K562 (cell line): ENCODE measurements around the gene AMOTL1. TPM values are rescaled to one million over a fixed set of nuclear protein-coding genes. Genes with fewer than 3 reads are reported as not detected.

Source experiments
- C11orf30 ChIP-seq: fragments of 450-650 bp; IDR thresholded peaks from 2 replicates; pipeline ENCODE4 v1.6.1; 2016; ENCODE audit warnings: low read depth, mild to moderate bottlenecking
- CLOCK ChIP-seq: fragments of 250-450 bp; sonication (Bioruptor Pico); IDR thresholded peaks from 2 replicates; pipeline ENCODE4 v1.4.0; 2020; ENCODE audit warnings: mild to moderate bottlenecking, moderate library complexity, borderline replicate concordance
- MLLT1 ChIP-seq, 2 experiments: fragments of 450-650 bp; IDR thresholded peaks; 2 replicates each; pipeline ENCODE4 v1.6.1; 2016
- MNT ChIP-seq, 2 experiments: fragments of 450-650 bp; conservative IDR thresholded peaks; 2 replicates each; pipeline ENCODE4 v1.6.1; 2017; ENCODE audit warnings: mild to moderate bottlenecking in 2 of 2, moderate library complexity in 2 of 2
- MXD1 ChIP-seq: fragments of 250-450 bp; sonication (Bioruptor Pico); IDR thresholded peaks from 2 replicates; pipeline ENCODE4 v1.8.0; 2021; ENCODE audit warnings: borderline replicate concordance, mild to moderate bottlenecking, moderate library complexity; ENCODE audit not compliant: poor library complexity, severe bottlenecking
- NR2C2 ChIP-seq, 2 experiments: fragments of 200-800 bp in 1 of 2; sonication (Bioruptor generic) in 1 of 2; sonication (generic) in 1 of 2; formaldehyde crosslinking in 1 of 2; IDR thresholded peaks; 2 replicates each; pipeline versions ENCODE4 v1.6.1 to v1.8.0; 2016 to 2022; ENCODE audit warnings: mild to moderate bottlenecking in 1 of 2, missing compliant biosample characterization in 1 of 2, missing genetic modification characterization in 1 of 2, missing genetic modification reagents in 1 of 2
- PKNOX1 ChIP-seq: fragments of 450-650 bp; IDR thresholded peaks from 2 replicates; pipeline ENCODE4 v1.6.1; 2016
- POLR2AphosphoS2 ChIP-seq: IDR thresholded peaks from 2 replicates; pipeline ENCODE4 v1.6.1; 2012; ENCODE audit warnings: low read length, improper control_type of control experiment
- POLR2B ChIP-seq: fragments of 450-650 bp; IDR thresholded peaks from 2 replicates; pipeline ENCODE4 v1.6.1; 2018; ENCODE audit warnings: low read depth; ENCODE audit not compliant: partially characterized antibody
- SNAPC5 ChIP-seq: fragments of 250-450 bp; sonication (Bioruptor Pico); IDR thresholded peaks from 2 replicates; pipeline ENCODE4 v1.8.0; 2021; ENCODE audit warnings: moderate library complexity, mild to moderate bottlenecking, inconsistent platforms
- TCF7 ChIP-seq: sonication (generic); IDR thresholded peaks from 2 replicates; pipeline ENCODE4 v1.6.1; 2016; ENCODE audit warnings: antibody characterized with exemption, borderline replicate concordance
- ZMIZ1 ChIP-seq, 2 experiments: fragments of 150-350 bp in 1 of 2; IDR thresholded peaks; 2 replicates each; pipeline ENCODE4 v1.6.1; 2012 to 2016; ENCODE audit warnings: low read depth in 2 of 2, low read length in 2 of 2, mild to moderate bottlenecking in 1 of 2, moderate library complexity in 1 of 2
- ZNF121 ChIP-seq: sonication (generic); formaldehyde crosslinking; conservative IDR thresholded peaks from 2 replicates; pipeline ENCODE4 v1.8.0; 2022; ENCODE audit warnings: missing genetic modification reagents
- ZNF77 ChIP-seq: fragments of 250-450 bp; sonication (Bioruptor Pico); IDR thresholded peaks from 2 replicates; pipeline ENCODE4 v1.5.0; 2020
- polyA plus RNA-seq, 8 experiments: library from polyadenylated mRNA; depleted of rRNA in 4 of 8; stranded (reverse) in 5 of 8; unstranded in 3 of 8; fragments of >200 nt; fragmentation: Nextera tagmentation in 2 of 8; fragmentation: Illumina TruSeq in 1 of 8; extraction: Ambion mirVana in 2 of 8; extraction: Trizol in 1 of 8; gene quantifications; 2 replicates each; pipeline versions ENCODE4 v1.2.1 to v1.2.3, GENCODE V29; 2011 to 2014; ENCODE audit warnings: inconsistent platforms in 1 of 8, missing spikeins in 1 of 8
- total RNA-seq, 7 experiments: library from RNA; depleted of rRNA in 6 of 7; stranded (reverse); fragments of >200 nt in 6 of 7; fragmentation: Illumina TruSeq in 2 of 7; extraction: Trizol in 2 of 7; gene quantifications; 2 replicates each; pipeline versions ENCODE4 v1.2.1 to v1.2.3, GENCODE V29; 2011 to 2021; ENCODE audit warnings: low replicate concordance in 1 of 7

The AMOTL1 gene
- total and polyA plus RNA-seq, 9 of the 15 experiments (the other 6 are each of a cell fraction or from before 2014, with no cell fraction given): 4.0 to 35.4 (median 14.0) TPM

- TF ChIP-seq MNT (conservative IDR thresholded peaks at IDR 0.05): no peak
- no peak for TF ChIP-seq NR2C2 (CRISPR knock-in tag; IDR thresholded peaks at IDR 0.05)
- peak; percentile 82 for TF ChIP-seq NR2C2 (tag; IDR thresholded peaks at IDR 0.05)
- no peak for TF ChIP-seq SNAPC5 (CRISPR knock-in tag)
- no peak for TF ChIP-seq CLOCK (CRISPR knock-in tag)
- no peak for TF ChIP-seq MXD1 (CRISPR knock-in tag)
- no peak for TF ChIP-seq POLR2B
- no peak for TF ChIP-seq ZNF77 (CRISPR knock-in tag)
- TF ChIP-seq PKNOX1: no peak
- TF ChIP-seq POLR2AphosphoS2: no peak
- no peak for TF ChIP-seq TCF7
- TF ChIP-seq C11orf30: no peak
- TF ChIP-seq ZNF121: no peak
- no peak for TF ChIP-seq ZMIZ1 (IDR thresholded peaks at IDR 0.05; ENCODE audit: low read depth in 2 of 2, low read length in 2 of 2)
- no peak for TF ChIP-seq MLLT1 (IDR thresholded peaks at IDR 0.05)
Measured at GRCh38 chr11:94731880-94732601, 36.1 kb upstream of the AMOTL1 start (continued).
